ENCODE data around the gene GBA2. TPM values are rescaled to one million over a fixed set of nuclear protein-coding genes. Genes with fewer than 3 reads are reported as not detected.

GBA2 gene
- total RNA-seq, 2 donors from 2014 or later: 107 to 117 TPM

GRCh38 chr9:35771943-35772342 lies 22.9 kb upstream of the GBA2 start:
- Mint-ChIP-seq H3K36me3 (ENCODE audit: low read depth) (no peaks in the 10 kb centered on the region), H3K27ac (no peak overlapping the region), H3K4me1 (peaks cover 14% of the 10 kb centered on the region), H3K4me3 (no peak overlapping the region), H3K9me3 (no peaks in the 10 kb centered on the region), H3K27me3 (ENCODE audit: insufficient read depth) (no peaks in the 10 kb centered on the region)
- TF ChIP-seq CTCF (conservative IDR thresholded peaks at IDR 0.05): no peak
- Histone ChIP-seq H3K27ac (ENCODE audit: low read depth, low read length) (no peak overlapping the region), H3K4me1 (ENCODE audit: control insufficient read depth, insufficient read depth, low read length) (no peaks in the 10 kb centered on the region), H3K36me3 (ENCODE audit: control insufficient read depth, insufficient read depth, low read length) (no peaks in the 10 kb centered on the region), H3K27me3 (ENCODE audit: control insufficient read depth, insufficient read depth, low read length, poor library complexity, severe bottlenecking) (no peaks in the 10 kb centered on the region), H3K9me3 (ENCODE audit: control insufficient read depth, low read length) (no peaks in the 10 kb centered on the region), H3K9ac (ENCODE audit: extremely low read depth, low read length, poor library complexity, severe bottlenecking) (no peak overlapping the region), H3K4me3 (ENCODE audit: low read length) (no peak overlapping the region)
- no peak for DNase-seq
- WGBS, 2 experiments (ENCODE audit: insufficient coverage in 1 of 2, insufficient read length in 1 of 2): 91 to 92% methylated on average over 3 of the region's 3 CpGs

- no peaks in the 10 kb centered on the region for H3K36me3 ChIP-seq (ENCODE audit: control insufficient read depth, insufficient read depth, low read length)
- H3K4me3 ChIP-seq (ENCODE audit: low read length): no peak overlapping the region
- Mint-ChIP-seq H3K4me3 (no peak overlapping the region), H3K27me3 (ENCODE audit: insufficient read depth) (no peaks in the 10 kb centered on the region), H3K9me3 (no peaks in the 10 kb centered on the region), H3K36me3 (ENCODE audit: low read depth) (no peaks in the 10 kb centered on the region), H3K4me1 (peaks cover 14% of the 10 kb centered on the region), H3K27ac (no peak overlapping the region)
- TF ChIP-seq CTCF (conservative IDR thresholded peaks at IDR 0.05): no peak
- WGBS, 2 experiments (ENCODE audit: insufficient coverage in 1 of 2, insufficient read length in 1 of 2): 82% methylated on average over 1 of the region's 1 CpG; no CpG with 5 or more reads in 1 of the 2 experiments
- no peaks in the 10 kb centered on the region for H3K9me3 ChIP-seq (ENCODE audit: control insufficient read depth, low read length)
- H3K27me3 ChIP-seq (ENCODE audit: control insufficient read depth, insufficient read depth, low read length, poor library complexity, severe bottlenecking): no peaks in the 10 kb centered on the region
- H3K4me1 ChIP-seq (ENCODE audit: control insufficient read depth, insufficient read depth, low read length): no peaks in the 10 kb centered on the region
- H3K27ac ChIP-seq (ENCODE audit: low read depth, low read length): no peak overlapping the region
- no peak for DNase-seq
- no peak overlapping the region for H3K9ac ChIP-seq (ENCODE audit: extremely low read depth, low read length, poor library complexity, severe bottlenecking)
These were observed 22.5 kb upstream of the GBA2 start for GRCh38 chr9:35771534-35771933.

GRCh38 chr9:35771075-35771433 lies 22.0 kb upstream of the GBA2 start:
- H3K4me1 ChIP-seq (ENCODE audit: control insufficient read depth, insufficient read depth, low read length): no peaks in the 10 kb centered on the region
- H3K9ac ChIP-seq (ENCODE audit: extremely low read depth, low read length, poor library complexity, severe bottlenecking): no peak overlapping the region
- H3K4me3 Mint-ChIP-seq: no peak overlapping the region
- H3K27me3 ChIP-seq (ENCODE audit: control insufficient read depth, insufficient read depth, low read length, poor library complexity, severe bottlenecking): no peaks in the 10 kb centered on the region
- no peaks in the 10 kb centered on the region for H3K36me3 Mint-ChIP-seq (ENCODE audit: low read depth)
- H3K27ac ChIP-seq (ENCODE audit: low read depth, low read length): no peak overlapping the region
- no peaks in the 10 kb centered on the region for H3K9me3 ChIP-seq (ENCODE audit: control insufficient read depth, low read length)
- no peak for TF ChIP-seq CTCF (conservative IDR thresholded peaks at IDR 0.05)
- H3K4me1 Mint-ChIP-seq: peaks cover 12% of the 10 kb centered on the region
- DNase-seq: no peak
- H3K27me3 Mint-ChIP-seq (ENCODE audit: insufficient read depth): no peaks in the 10 kb centered on the region
- H3K4me3 ChIP-seq (ENCODE audit: low read length): no peak overlapping the region
- H3K27ac Mint-ChIP-seq: no peak overlapping the region
- H3K36me3 ChIP-seq (ENCODE audit: control insufficient read depth, insufficient read depth, low read length): no peaks in the 10 kb centered on the region
- 95 to 100% methylated on average over 1 to 3 of the region's 4 CpGs for WGBS, 2 experiments (ENCODE audit: insufficient coverage in 1 of 2, insufficient read length in 1 of 2)
- no peaks in the 10 kb centered on the region for H3K9me3 Mint-ChIP-seq
